Endothelial cell of umbilical vein (primary cell): ENCODE data around the gene MYBPHL. TPM values are rescaled to one million over a fixed set of nuclear protein-coding genes. Genes with fewer than 3 reads are reported as not detected.

Source experiments
- BruUV-seq: library from RNA; stranded (reverse); fragments of 400-500 nt; replicated peaks from 2 replicates; lab custom pipeline; 2021; lab: Mats Ljungman, UMichigan
- CTCF ChIA-PET: fragments of 300-600, 350-600 bp; sonication (Branson Sonifier 250); formaldehyde crosslinking; loops from one replicate; lab custom pipeline; 2021; ENCODE audit warnings: antibody characterized with exemption, inconsistent platforms; lab: Charles Lee
- POLR2A ChIA-PET: fragments of 300-600, 350-600 bp; sonication (Branson Sonifier 250); formaldehyde crosslinking; loops from one replicate; lab custom pipeline; 2021; ENCODE audit warnings: antibody characterized with exemption, inconsistent platforms; lab: Charles Lee
- DNase-seq: peaks from one replicate; pipeline ENCODE4 v3.0.0-alpha.2; 2011; ENCODE audit warnings: low read depth, low spot score
- FAIRE-seq: peaks from 2 replicates; lab custom pipeline; 2011; peaks lifted over from hg19 to GRCh38; lab: Jason Lieb, UNC
- H2AFZ ChIP-seq: 2 replicates; pipeline ENCODE4 v1.6.0; 2012; ENCODE audit warnings: low read depth, low read length, control low read depth, inconsistent platforms
- H3K27ac ChIP-seq: 2 replicates; pipeline ENCODE4 v1.5.1; 2011; ENCODE audit warnings: low read depth, mild to moderate bottlenecking, control low read depth, low read length, moderate library complexity; ENCODE audit not compliant: insufficient read depth
- H3K27me3 ChIP-seq, 2 experiments: 2 replicates each; pipeline versions ENCODE4 v1.6.0 to v1.6.1; 2011; ENCODE audit warnings: low read length in 2 of 2, mixed read lengths in 1 of 2; ENCODE audit not compliant: control insufficient read depth in 2 of 2, insufficient read depth in 2 of 2
- H3K36me3 ChIP-seq, 2 experiments: 2 replicates in 1 of 2; 3 replicates in 1 of 2; pipeline ENCODE4 v1.5.1; 2011; ENCODE audit warnings: low read length in 2 of 2, mild to moderate bottlenecking in 1 of 2, moderate library complexity in 1 of 2; ENCODE audit not compliant: control insufficient read depth in 2 of 2, insufficient read depth in 2 of 2; ENCODE audit errors: extremely low read depth in 1 of 2
- H3K4me1 ChIP-seq: 3 replicates; pipeline ENCODE4 v1.5.1; 2011; ENCODE audit warnings: mild to moderate bottlenecking, low read length; ENCODE audit not compliant: control insufficient read depth, insufficient read depth; ENCODE audit errors: extremely low read depth
- H3K4me2 ChIP-seq: 2 replicates; pipeline ENCODE4 v1.6.1; 2011; ENCODE audit warnings: low read length, control low read depth, mixed read lengths; ENCODE audit not compliant: insufficient read depth
- H3K4me3 ChIP-seq, 3 experiments: fragments of 200-600 bp in 1 of 3; sonication (generic), shearing (Covaris generic) in 1 of 3; replicated peaks in 1 of 3; 2 replicates each; pipeline ENCODE4 v1.5.1; 2011 to 2016; ENCODE audit warnings: control low read depth in 3 of 3, low read length in 3 of 3, mild to moderate bottlenecking in 2 of 3, inconsistent platforms in 1 of 3, low read depth in 1 of 3, moderate library complexity in 1 of 3; ENCODE audit not compliant: insufficient read depth in 1 of 3
- H3K79me2 ChIP-seq: 2 replicates; pipeline ENCODE4 v1.6.0; 2012; ENCODE audit warnings: low read length, inconsistent platforms; ENCODE audit not compliant: control insufficient read depth, insufficient read depth
- H3K9ac ChIP-seq: replicated peaks from 2 replicates; pipeline ENCODE3; 2011; ENCODE audit warnings: low read length, control low read depth; ENCODE audit not compliant: insufficient read depth; ENCODE audit errors: extremely low read depth
- H3K9me1 ChIP-seq: replicated peaks from 3 replicates; pipeline ENCODE4 v1.6.0; 2011; ENCODE audit warnings: mild to moderate bottlenecking, low read length; ENCODE audit not compliant: control insufficient read depth, insufficient read depth; ENCODE audit errors: extremely low read depth
- H3K9me3 ChIP-seq: replicated peaks from 2 replicates; pipeline ENCODE4 v1.5.1; 2012; ENCODE audit warnings: low read length, inconsistent platforms; ENCODE audit not compliant: control insufficient read depth, insufficient read depth
- H4K20me1 ChIP-seq: replicated peaks from 2 replicates; pipeline ENCODE3; 2011; ENCODE audit warnings: mild to moderate bottlenecking, low read length; ENCODE audit not compliant: control insufficient read depth, insufficient read depth; ENCODE audit errors: extremely low read depth
- EZH2 ChIP-seq: IDR thresholded peaks from 2 replicates; pipeline ENCODE4 v1.6.1; 2012; ENCODE audit warnings: borderline replicate concordance, low read depth, mild to moderate bottlenecking, moderate library complexity, low read length, inconsistent platforms; ENCODE audit not compliant: severe bottlenecking
- FOS ChIP-seq: IDR thresholded peaks from 2 replicates; pipeline ENCODE4 v1.6.1; 2011; ENCODE audit warnings: mild to moderate bottlenecking, low read length, moderate library complexity, borderline replicate concordance; ENCODE audit not compliant: insufficient read depth
- GATA2 ChIP-seq: IDR thresholded peaks from 2 replicates; pipeline ENCODE4 v1.7.0; 2011; ENCODE audit warnings: low read depth, mild to moderate bottlenecking, moderate library complexity, mixed read lengths, low read length; ENCODE audit not compliant: insufficient read length, insufficient read depth
- JUN ChIP-seq: IDR thresholded peaks from 2 replicates; pipeline ENCODE4 v1.6.1; 2011; ENCODE audit warnings: borderline replicate concordance, low read depth; ENCODE audit not compliant: insufficient read length, insufficient read depth
- MYC ChIP-seq: IDR thresholded peaks from one replicate; pipeline ENCODE4 v1.6.1; 2011; ENCODE audit warnings: mild to moderate bottlenecking, low read depth, low read length
- POLR2A ChIP-seq: IDR thresholded peaks from 2 replicates; pipeline ENCODE4 v1.6.1; 2012; ENCODE audit warnings: low read depth, mild to moderate bottlenecking, control low read depth, low read length
- POLR2AphosphoS5 ChIP-seq: IDR thresholded peaks from 2 replicates; pipeline ENCODE4 v1.6.1; 2012; ENCODE audit warnings: low read depth, mild to moderate bottlenecking, control low read depth, low read length, moderate library complexity; ENCODE audit not compliant: insufficient read depth
- dilution Hi-C: fragments of 300-500 bp; cut with MboI; formaldehyde crosslinking; loops from one replicate; pipeline ENCODE4 v1.15.0; 2019; ENCODE audit warnings: low sequenced_read_pairs; ENCODE audit not compliant: extremely low pct_ligation_motif_present
- intact Hi-C: fragments of 100-400 bp; cut with micrococcal nuclease; formaldehyde crosslinking; loops from one replicate; pipeline ENCODE4 v1.10.0; 2022
- polyA plus RNA-seq, 4 experiments: library from polyadenylated mRNA; depleted of rRNA in 3 of 4; stranded (reverse) in 3 of 4; unstranded in 1 of 4; fragments of >200 nt; gene quantifications; 2 replicates each; pipeline versions ENCODE4 v1.2.1 to v1.2.3, GENCODE V29; 2011 to 2012; ENCODE audit warnings: missing spikeins in 1 of 4
- total RNA-seq: library from RNA; stranded (reverse); gene quantifications from 2 replicates; pipeline ENCODE4 v1.2.3, GENCODE V29; 2021
- TF ChIP-seq, protein P1 (sequence below), 2 donors: IDR thresholded peaks; 1 replicate in 1 of 2; 2 replicates in 1 of 2; pipeline ENCODE4 v1.5.1; 2011; ENCODE audit warnings: low read length in 2 of 2, mild to moderate bottlenecking in 2 of 2, moderate library complexity in 2 of 2, control low read depth in 1 of 2, inconsistent platforms in 1 of 2, low read depth in 1 of 2; ENCODE audit not compliant: insufficient read depth in 1 of 2; ENCODE audit errors: extremely low read depth in 1 of 2
- TF ChIP-seq, protein P2 (sequence below): IDR thresholded peaks from 2 replicates; pipeline ENCODE4 v1.6.1; 2011; ENCODE audit not compliant: insufficient read depth, insufficient read length

Gene MYBPHL
- total and polyA plus RNA-seq, 2 donors (not counting 3 experiments of a cell fraction or from before 2014, with no cell fraction given): not detected

DNA sequence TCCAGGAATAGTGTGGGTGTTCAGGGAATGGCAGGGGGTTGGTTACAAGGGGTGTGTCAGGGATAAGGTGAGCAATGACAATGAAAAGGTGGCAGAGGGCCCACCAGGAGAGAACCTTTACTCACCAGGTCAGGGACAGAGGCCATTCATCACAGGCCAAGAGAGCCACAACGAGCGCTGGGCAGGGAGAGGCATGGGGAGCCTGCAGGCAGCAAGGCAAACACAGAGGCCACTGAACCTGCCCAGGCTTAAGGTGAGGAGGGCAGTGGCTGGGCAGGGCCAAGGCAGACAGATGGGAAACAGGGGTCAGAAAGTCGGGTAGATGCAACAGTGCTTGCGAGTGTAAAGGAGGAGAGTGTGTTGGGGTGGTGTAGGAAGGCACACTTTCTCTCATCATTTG, 28.3 kb upstream of the MYBPHL start:
- no peak overlapping the region for H3K9ac ChIP-seq
- POLR2A ChIA-PET: no interaction called here

More for the DNA sequence above, 28.3 kb upstream of the MYBPHL start:
- no TSS peak for BruUV-seq
- Histone ChIP-seq H3K4me3 (no peak overlapping the region), H3K9me3 (no peaks in the 10 kb centered on the region), H2AFZ (no peak overlapping the region), H3K9me1 (no peaks in the 10 kb centered on the region), H3K27ac (no peak overlapping the region), H3K4me2 (no peak overlapping the region), H4K20me1 (no peaks in the 10 kb centered on the region), H3K79me2 (no peaks in the 10 kb centered on the region), H3K36me3 (no peaks in the 10 kb centered on the region), H3K27me3 (no peaks in the 10 kb centered on the region), H3K4me1 (no peaks in the 10 kb centered on the region)
- TF ChIP-seq POLR2A (no peak), FOS (no peak), POLR2AphosphoS5 (no peak), JUN (no peak), EZH2 (no peak), GATA2 (no peak), MYC (no peak)
- TF ChIP-seq, protein P1, sequence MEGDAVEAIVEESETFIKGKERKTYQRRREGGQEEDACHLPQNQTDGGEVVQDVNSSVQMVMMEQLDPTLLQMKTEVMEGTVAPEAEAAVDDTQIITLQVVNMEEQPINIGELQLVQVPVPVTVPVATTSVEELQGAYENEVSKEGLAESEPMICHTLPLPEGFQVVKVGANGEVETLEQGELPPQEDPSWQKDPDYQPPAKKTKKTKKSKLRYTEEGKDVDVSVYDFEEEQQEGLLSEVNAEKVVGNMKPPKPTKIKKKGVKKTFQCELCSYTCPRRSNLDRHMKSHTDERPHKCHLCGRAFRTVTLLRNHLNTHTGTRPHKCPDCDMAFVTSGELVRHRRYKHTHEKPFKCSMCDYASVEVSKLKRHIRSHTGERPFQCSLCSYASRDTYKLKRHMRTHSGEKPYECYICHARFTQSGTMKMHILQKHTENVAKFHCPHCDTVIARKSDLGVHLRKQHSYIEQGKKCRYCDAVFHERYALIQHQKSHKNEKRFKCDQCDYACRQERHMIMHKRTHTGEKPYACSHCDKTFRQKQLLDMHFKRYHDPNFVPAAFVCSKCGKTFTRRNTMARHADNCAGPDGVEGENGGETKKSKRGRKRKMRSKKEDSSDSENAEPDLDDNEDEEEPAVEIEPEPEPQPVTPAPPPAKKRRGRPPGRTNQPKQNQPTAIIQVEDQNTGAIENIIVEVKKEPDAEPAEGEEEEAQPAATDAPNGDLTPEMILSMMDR (IDR thresholded peaks at IDR 0.05; ENCODE audit: extremely low read depth in 1 of 2, insufficient read depth in 1 of 2, low read depth in 1 of 2, low read length in 2 of 2): no peak
- TF ChIP-seq, protein P2, sequence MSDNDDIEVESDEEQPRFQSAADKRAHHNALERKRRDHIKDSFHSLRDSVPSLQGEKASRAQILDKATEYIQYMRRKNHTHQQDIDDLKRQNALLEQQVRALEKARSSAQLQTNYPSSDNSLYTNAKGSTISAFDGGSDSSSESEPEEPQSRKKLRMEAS: no peak
- no peak for DNase-seq
- intact Hi-C loops: no loop called here
- no peak for FAIRE-seq
- dilution Hi-C loops: no loop called here
- CTCF ChIA-PET: no interaction called here
